Astrocyte (in vitro differentiated cells and primary cell): ENCODE measurements around the gene SKA2. TPM values are rescaled to one million over a fixed set of nuclear protein-coding genes. Genes with fewer than 3 reads are reported as not detected.
A peak's percentile ranks its signal among the peaks of the same experiment; 100 is the strongest.

Experiments used
- DNase-seq: peaks from one replicate; pipeline ENCODE4 v3.0.0-alpha.2; 2010; ENCODE audit warnings: low read depth
- FAIRE-seq: peaks from 2 replicates; lab custom pipeline; 2011; peaks lifted over from hg19 to GRCh38; lab: Jason Lieb, UNC
- H2AFZ ChIP-seq: 2 replicates; pipeline ENCODE4 v1.6.0; 2012; ENCODE audit warnings: low read depth, low read length, inconsistent platforms
- H3K27ac ChIP-seq: 2 replicates; pipeline ENCODE4 v1.5.1; 2011; ENCODE audit warnings: low read depth, low read length, inconsistent platforms
- H3K27me3 ChIP-seq: 2 replicates; pipeline ENCODE4 v1.6.0; 2011; ENCODE audit warnings: low read length, inconsistent platforms; ENCODE audit not compliant: insufficient read depth
- H3K36me3 ChIP-seq: 2 replicates; pipeline ENCODE4 v1.5.1; 2011; ENCODE audit warnings: low read length, inconsistent platforms; ENCODE audit not compliant: insufficient read depth
- H3K4me1 ChIP-seq: 2 replicates; pipeline ENCODE4 v1.5.1; 2011; ENCODE audit warnings: low read length, inconsistent platforms; ENCODE audit not compliant: insufficient read depth
- H3K4me2 ChIP-seq: 2 replicates; pipeline ENCODE4 v1.6.0; 2012; ENCODE audit warnings: low read length, inconsistent platforms
- H3K4me3 ChIP-seq: 2 replicates; pipeline ENCODE4 v1.5.1; 2011; ENCODE audit warnings: low read depth, mild to moderate bottlenecking, low read length, inconsistent platforms; ENCODE audit not compliant: insufficient read depth
- H3K79me2 ChIP-seq: 2 replicates; pipeline ENCODE4 v1.6.0; 2012; ENCODE audit warnings: mild to moderate bottlenecking, low read length, inconsistent platforms; ENCODE audit not compliant: insufficient read depth
- H3K9ac ChIP-seq: 2 replicates; pipeline ENCODE4 v1.6.0; 2012; ENCODE audit warnings: mild to moderate bottlenecking, low read length, inconsistent platforms
- H3K9me3 ChIP-seq: 2 replicates; pipeline ENCODE4 v1.5.1; 2012; ENCODE audit warnings: low read depth, mild to moderate bottlenecking, low read length, inconsistent platforms; ENCODE audit not compliant: insufficient read depth
- H4K20me1 ChIP-seq: 2 replicates; pipeline ENCODE4 v1.6.0; 2012; ENCODE audit warnings: low read length, inconsistent platforms; ENCODE audit not compliant: insufficient read depth
- H3K27ac Mint-ChIP-seq: one replicate; pipeline ENCODE4 v1.8.0; 2021; ENCODE audit warnings: mild to moderate bottlenecking, mixed read lengths; ENCODE audit not compliant: unreplicated experiment
- H3K27me3 Mint-ChIP-seq: one replicate; pipeline ENCODE4 v1.8.0; 2021; ENCODE audit warnings: low read depth, mixed read lengths; ENCODE audit not compliant: unreplicated experiment
- H3K36me3 Mint-ChIP-seq: one replicate; pipeline ENCODE4 v1.8.0; 2021; ENCODE audit warnings: low read depth, mixed read lengths; ENCODE audit not compliant: unreplicated experiment
- H3K4me1 Mint-ChIP-seq: one replicate; pipeline ENCODE4 v1.8.0; 2021; ENCODE audit warnings: low read depth, mixed read lengths; ENCODE audit not compliant: unreplicated experiment
- H3K4me3 Mint-ChIP-seq: one replicate; pipeline ENCODE4 v1.8.0; 2021; ENCODE audit warnings: mild to moderate bottlenecking, moderate library complexity, mixed read lengths; ENCODE audit not compliant: unreplicated experiment
- H3K9me3 Mint-ChIP-seq: one replicate; pipeline ENCODE4 v1.8.0; 2021; ENCODE audit warnings: mild to moderate bottlenecking, mixed read lengths; ENCODE audit not compliant: unreplicated experiment
- EZH2 ChIP-seq: IDR thresholded peaks from 2 replicates; pipeline ENCODE4 v1.6.1; 2012; ENCODE audit warnings: mild to moderate bottlenecking, low read length, inconsistent platforms; ENCODE audit not compliant: insufficient read depth
- total RNA-seq: library from RNA; stranded (reverse); gene quantifications from 2 replicates; pipeline ENCODE4 v1.2.1, GENCODE V29; 2021
- TF ChIP-seq, protein P1 (sequence below): IDR thresholded peaks from 2 replicates; pipeline ENCODE4 v1.5.1; 2011; ENCODE audit warnings: low read depth, mild to moderate bottlenecking, inconsistent platforms, low read length, moderate library complexity; ENCODE audit not compliant: insufficient read depth

SKA2 gene
- total RNA-seq, 1 donor from 2014 or later = 42.6 TPM

DNA sequence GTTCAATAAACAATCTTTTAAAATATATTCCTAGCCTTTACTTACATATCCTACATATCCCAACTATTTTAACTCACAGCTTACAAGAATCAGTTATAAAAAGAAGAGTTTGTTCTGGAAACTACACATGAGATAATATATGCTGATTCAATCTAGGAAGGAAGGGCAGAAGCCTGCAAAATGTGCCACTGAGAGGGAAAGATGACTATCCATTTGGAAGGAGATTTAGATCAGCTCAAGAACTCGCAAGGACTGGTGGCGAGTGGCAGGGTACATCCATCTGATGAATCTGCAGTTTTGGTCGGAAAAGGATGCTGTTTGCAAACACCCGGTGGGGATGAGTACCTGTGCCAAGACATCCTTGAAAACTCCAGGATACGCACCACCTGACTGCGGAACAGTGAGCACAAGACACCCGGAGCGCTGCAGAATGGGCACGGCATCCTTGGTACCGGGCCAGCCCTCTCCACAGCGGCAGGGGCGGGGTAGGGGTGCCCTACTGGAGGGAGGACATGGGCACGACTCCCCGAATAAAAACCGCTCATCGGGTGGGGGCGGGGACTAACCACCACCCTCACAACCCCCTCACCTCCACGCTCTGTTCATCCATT is 49.0 kb downstream of the SKA2 start:
- H3K27me3 Mint-ChIP-seq = no peaks in the 10 kb centered on the region
- no peaks in the 10 kb centered on the region for H3K9me3 Mint-ChIP-seq
- H4K20me1 ChIP-seq = peaks cover 19% of the 10 kb centered on the region
- no peaks in the 10 kb centered on the region for H3K27me3 ChIP-seq
- peak overlapping the region; percentile 82 for H3K27ac ChIP-seq
- no peak for TF ChIP-seq EZH2
- TF ChIP-seq, protein P1, sequence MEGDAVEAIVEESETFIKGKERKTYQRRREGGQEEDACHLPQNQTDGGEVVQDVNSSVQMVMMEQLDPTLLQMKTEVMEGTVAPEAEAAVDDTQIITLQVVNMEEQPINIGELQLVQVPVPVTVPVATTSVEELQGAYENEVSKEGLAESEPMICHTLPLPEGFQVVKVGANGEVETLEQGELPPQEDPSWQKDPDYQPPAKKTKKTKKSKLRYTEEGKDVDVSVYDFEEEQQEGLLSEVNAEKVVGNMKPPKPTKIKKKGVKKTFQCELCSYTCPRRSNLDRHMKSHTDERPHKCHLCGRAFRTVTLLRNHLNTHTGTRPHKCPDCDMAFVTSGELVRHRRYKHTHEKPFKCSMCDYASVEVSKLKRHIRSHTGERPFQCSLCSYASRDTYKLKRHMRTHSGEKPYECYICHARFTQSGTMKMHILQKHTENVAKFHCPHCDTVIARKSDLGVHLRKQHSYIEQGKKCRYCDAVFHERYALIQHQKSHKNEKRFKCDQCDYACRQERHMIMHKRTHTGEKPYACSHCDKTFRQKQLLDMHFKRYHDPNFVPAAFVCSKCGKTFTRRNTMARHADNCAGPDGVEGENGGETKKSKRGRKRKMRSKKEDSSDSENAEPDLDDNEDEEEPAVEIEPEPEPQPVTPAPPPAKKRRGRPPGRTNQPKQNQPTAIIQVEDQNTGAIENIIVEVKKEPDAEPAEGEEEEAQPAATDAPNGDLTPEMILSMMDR = no peak
- H3K4me2 ChIP-seq = peak overlapping the region; percentile 93
- H3K4me3 Mint-ChIP-seq = peak overlapping the region; percentile 98
- FAIRE-seq (no peak), DNase-seq (peak; percentile 19)
- H3K36me3 Mint-ChIP-seq = peaks cover 5% of the 10 kb centered on the region
- H3K4me3 ChIP-seq = peak overlapping the region; percentile 91
- peaks cover 48% of the 10 kb centered on the region for H3K79me2 ChIP-seq
- H3K36me3 ChIP-seq = peaks cover 3% of the 10 kb centered on the region
- H2AFZ ChIP-seq = peak overlapping the region; percentile 73
- H3K27ac Mint-ChIP-seq = peak overlapping the region; percentile 27
- no peaks in the 10 kb centered on the region for H3K9me3 ChIP-seq
- no peaks in the 10 kb centered on the region for H3K4me1 Mint-ChIP-seq
- peak overlapping the region; percentile 94 for H3K9ac ChIP-seq
- peaks cover 6% of the 10 kb centered on the region for H3K4me1 ChIP-seq

GRCh38 chr17:59101178-59101577 is 53.8 kb downstream of the SKA2 start:
- no peaks in the 10 kb centered on the region for H3K9me3 ChIP-seq
- H3K4me3 ChIP-seq = no peak overlapping the region
- H3K4me2 ChIP-seq = no peak overlapping the region
- H3K27me3 ChIP-seq = no peaks in the 10 kb centered on the region
- Mint-ChIP-seq H3K36me3 (peaks cover 17% of the 10 kb centered on the region), H3K9me3 (no peaks in the 10 kb centered on the region), H3K27me3 (no peaks in the 10 kb centered on the region), H3K27ac (no peak overlapping the region), H3K4me1 (no peaks in the 10 kb centered on the region), H3K4me3 (no peak overlapping the region)
- H3K27ac ChIP-seq = no peak overlapping the region
- TF ChIP-seq EZH2 = no peak
- TF ChIP-seq, protein P1 = no peak
- no peak for DNase-seq
- H2AFZ ChIP-seq = no peak overlapping the region
- peaks cover 13% of the 10 kb centered on the region for H3K36me3 ChIP-seq
- H3K4me1 ChIP-seq = peaks cover 6% of the 10 kb centered on the region
- peaks cover 75% of the 10 kb centered on the region for H3K79me2 ChIP-seq
- H3K9ac ChIP-seq = no peak overlapping the region
- no peak for FAIRE-seq
- peaks cover 26% of the 10 kb centered on the region for H4K20me1 ChIP-seq

DNA sequence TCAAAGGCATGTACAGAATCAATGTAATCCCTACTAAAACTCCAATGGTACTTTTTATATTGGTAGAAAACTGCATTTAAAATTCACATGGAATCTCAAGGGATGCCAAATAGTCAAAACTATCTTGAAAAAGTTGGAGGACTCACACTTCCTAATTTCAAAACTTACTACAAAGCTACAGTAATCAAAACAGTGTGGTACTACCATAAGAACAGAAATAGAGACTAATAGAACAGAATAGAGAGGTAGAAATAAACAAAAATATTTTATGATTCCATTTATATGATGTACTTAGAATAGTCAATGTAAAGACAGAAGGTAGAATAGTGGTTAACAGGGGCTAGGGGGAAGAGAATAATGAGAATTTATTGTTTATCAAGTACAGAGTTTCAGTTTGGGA is 57.1 kb downstream of the SKA2 start:
- Histone ChIP-seq H3K9ac (no peak overlapping the region), H3K36me3 (peaks cover 10% of the 10 kb centered on the region), H3K4me1 (peaks cover 24% of the 10 kb centered on the region), H2AFZ (no peak overlapping the region), H3K27me3 (no peaks in the 10 kb centered on the region), H4K20me1 (peaks cover 10% of the 10 kb centered on the region), H3K79me2 (peaks cover 58% of the 10 kb centered on the region), H3K4me3 (no peak overlapping the region), H3K9me3 (no peaks in the 10 kb centered on the region), H3K27ac (no peak overlapping the region), H3K4me2 (no peak overlapping the region)
- no peaks in the 10 kb centered on the region for H3K27me3 Mint-ChIP-seq
- H3K27ac Mint-ChIP-seq = no peak overlapping the region
- TF ChIP-seq, protein P1 = no peak
- no peak for TF ChIP-seq EZH2
- peaks cover 12% of the 10 kb centered on the region for H3K36me3 Mint-ChIP-seq
- no peak overlapping the region for H3K4me3 Mint-ChIP-seq
- no peaks in the 10 kb centered on the region for H3K9me3 Mint-ChIP-seq
- FAIRE-seq (no peak), DNase-seq (no peak)
- peaks cover 13% of the 10 kb centered on the region for H3K4me1 Mint-ChIP-seq
